Fibroblast of pulmonary artery (primary cell): ENCODE results near the gene MARS1.

ENCODE experiments used
- DNase-seq: peaks from one replicate; pipeline ENCODE4 v3.0.0-alpha.2; 2010; ENCODE audit warnings: low read depth
- H3K4me3 ChIP-seq: replicated peaks from 2 replicates; pipeline ENCODE4 v1.5.1; 2011; ENCODE audit warnings: low read depth, mild to moderate bottlenecking, control low read depth, low read length, moderate library complexity
- CTCF ChIP-seq: IDR thresholded peaks from 2 replicates; pipeline ENCODE4 v1.5.1; 2011; ENCODE audit warnings: mild to moderate bottlenecking, control low read depth, low read length, inconsistent platforms; ENCODE audit errors: missing control alignments

The MARS1 gene

DNA sequence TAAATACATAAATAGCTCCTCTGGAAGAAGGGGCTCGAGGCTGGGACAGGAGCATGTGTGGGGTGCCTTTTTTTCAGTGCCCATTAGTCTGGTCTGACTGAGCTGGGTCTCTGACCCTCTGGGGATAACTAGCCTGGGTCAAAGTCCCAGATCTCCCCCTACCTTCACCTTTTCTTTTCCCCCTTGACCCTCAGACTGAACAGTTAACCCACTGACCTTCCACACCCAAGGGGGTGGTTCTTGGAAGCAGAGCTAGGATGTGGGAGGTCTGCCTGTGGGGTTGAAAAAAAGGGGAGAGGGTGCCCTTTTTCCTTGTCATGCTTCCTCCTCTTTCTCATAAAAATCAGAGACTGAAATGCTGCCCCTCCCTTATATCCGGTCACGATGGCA, 29.2 kb upstream of the MARS1 start:
- no peak for TF ChIP-seq CTCF
- no peak for DNase-seq
- H3K4me3 ChIP-seq: peak overlapping the region; percentile 79

DNA sequence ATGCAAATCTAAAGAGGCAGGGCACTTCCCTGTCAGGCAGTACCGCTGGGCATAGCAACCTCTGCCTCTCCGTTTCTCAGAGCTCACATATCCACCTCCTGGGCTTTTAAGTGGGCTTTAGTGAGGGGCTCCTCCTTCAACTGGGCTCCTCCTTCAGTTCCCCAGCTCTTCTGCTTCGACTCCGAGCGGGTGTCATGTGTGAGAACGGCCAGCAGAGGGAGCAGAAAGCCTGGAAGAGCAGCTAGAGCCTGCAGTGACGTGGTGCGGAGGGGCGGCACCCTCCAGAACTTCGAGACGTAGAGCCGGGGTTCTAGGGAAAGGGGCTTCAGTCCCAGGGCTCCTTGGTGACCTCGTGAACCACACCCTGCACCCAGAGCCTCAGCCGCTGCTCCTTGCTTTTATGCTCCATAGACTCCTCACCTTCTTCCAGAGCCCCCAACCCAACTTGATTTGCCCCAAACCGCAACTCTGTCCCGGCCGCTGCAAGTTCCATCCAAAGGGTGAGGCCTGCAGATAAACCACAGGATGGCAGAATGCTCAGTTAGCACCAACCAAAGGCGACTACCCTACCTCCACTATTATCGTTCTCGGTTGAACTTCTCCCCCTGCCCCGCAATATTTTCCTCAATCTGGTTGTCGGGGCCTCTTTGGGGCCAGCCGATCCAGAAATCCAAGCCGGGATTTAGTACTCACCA, 28.7 kb upstream of the MARS1 start:
- peak; percentile 97 for DNase-seq
- peak; percentile 96 for TF ChIP-seq CTCF

DNA sequence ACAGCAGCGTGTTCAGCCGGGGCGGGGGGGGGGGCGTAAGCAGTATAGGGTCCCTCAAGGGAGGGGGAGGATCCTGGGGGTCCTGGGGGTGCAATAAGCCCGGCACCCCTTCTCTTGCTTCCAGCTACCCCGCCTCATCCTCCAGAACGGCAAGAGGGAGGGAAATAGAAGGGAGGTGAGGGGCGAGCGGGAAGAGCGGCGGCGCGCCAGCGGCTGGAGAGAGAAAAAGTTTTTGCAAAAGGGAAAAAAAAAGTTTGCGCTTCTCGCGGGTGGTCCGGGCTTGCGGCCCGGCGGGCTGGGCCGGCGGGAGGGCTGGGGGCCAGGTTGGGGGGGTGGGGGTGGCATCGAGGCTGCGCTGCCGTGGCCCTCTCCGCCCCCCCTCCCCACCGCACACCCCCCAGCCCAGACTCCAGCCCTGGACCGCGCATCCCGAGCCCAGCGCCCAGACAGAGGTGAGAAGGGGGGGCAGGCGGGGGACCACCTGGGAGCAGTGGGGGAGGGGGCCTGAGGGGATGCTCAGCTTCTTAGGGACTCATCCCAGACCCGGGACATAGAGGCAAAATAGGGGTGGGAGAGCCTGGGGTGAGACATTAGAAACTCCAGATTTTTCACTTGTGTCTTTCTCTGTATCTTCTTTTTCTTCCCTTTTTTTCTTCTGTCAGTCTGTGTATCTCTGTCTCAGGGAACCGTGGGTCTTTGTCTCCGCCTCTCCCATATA, 28.0 kb upstream of the MARS1 start, which contains the start of gene GLI1:
Gene GLI1, plus strand, starts transcription at position 36 of the 718 bp plus-strand sequence. CDS start 3,907 bp downstream, outside the sequence.
- DNase-seq: peak; percentile 33
- TF ChIP-seq CTCF: no peak
- H3K4me3 ChIP-seq: peak within 1 kb of the TSS; percentile 79

More for the DNA sequence above, 28.7 kb upstream of the MARS1 start:
- peak overlapping the region; percentile 79 for H3K4me3 ChIP-seq

DNA sequence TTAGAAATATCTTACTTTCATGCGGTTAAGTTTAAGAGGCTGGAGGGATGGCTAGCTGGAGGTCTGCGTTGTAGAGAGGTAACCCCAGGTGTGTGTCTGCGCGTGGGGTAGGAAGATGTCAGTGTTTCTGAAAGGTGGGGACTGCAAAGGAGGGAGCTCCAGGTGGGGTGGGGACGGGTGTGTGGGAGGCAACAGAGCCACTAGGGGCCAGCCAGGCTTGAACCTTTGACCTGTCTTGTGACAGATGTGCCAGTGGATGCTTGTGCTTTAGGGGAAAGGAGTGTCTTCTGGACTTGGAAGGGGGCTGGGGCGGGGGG, 27.4 kb upstream of the MARS1 start:
- TF ChIP-seq CTCF: no peak
- DNase-seq: no peak
- peak overlapping the region; percentile 79 for H3K4me3 ChIP-seq

- DNase-seq: no peak
- peak overlapping the region; percentile 66 for H3K4me3 ChIP-seq
- no peak for TF ChIP-seq CTCF
These were observed 27.0 kb upstream of the MARS1 start for GRCh38 chr12:57460841-57461275.

- no peak for TF ChIP-seq CTCF
- peak; percentile 37 for DNase-seq
- H3K4me3 ChIP-seq: peak overlapping the region; percentile 66
These were observed 26.5 kb upstream of the MARS1 start for GRCh38 chr12:57461276-57461916.
